ENCODE results near the gene CYTH2.

CYTH2 gene

DNA sequence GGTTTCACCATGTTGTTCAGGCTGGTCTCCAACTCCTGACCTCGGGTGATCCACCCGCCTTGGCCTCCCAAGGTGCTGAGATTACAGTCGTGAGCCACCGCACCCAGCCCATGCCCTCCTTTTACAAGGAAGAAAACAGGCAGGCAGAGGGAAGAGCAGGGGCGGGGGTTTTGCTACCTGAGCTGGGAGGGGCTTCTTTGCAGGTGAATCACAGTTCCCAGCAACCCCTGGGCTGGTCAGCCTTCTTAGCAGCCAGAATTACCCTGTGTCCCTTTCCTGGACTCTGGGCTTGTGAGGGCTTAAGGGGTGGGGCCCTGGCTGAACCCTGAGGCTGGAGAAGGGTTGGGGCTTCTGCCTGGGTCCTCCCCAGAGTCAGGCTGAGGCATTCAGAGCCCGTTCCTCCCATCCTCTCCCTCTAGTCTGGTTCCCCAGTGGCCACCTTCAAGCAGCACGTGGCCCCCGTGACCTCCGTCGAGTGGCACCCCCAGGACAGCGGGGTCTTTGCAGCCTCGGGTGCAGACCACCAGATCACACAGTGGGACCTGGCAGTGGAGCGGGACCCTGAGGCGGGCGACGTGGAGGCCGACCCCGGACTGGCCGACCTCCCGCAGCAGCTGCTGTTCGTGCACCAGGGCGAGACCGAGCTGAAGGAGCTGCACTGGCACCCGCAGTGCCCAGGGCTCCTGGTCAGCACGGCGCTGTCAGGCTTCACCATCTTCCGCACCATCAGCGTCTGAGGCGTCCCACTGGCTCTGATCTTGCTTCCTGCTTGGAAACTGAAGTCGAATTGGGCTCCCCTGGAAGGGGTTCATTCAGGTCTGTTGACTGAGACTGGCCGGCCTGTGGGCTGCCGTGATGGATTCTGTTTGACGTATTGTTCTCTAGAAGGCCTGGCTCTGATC, 16.6 kb upstream of the CYTH2 start:
- no peak for DNase-seq (ENCODE audit: low spot score)

DNA sequence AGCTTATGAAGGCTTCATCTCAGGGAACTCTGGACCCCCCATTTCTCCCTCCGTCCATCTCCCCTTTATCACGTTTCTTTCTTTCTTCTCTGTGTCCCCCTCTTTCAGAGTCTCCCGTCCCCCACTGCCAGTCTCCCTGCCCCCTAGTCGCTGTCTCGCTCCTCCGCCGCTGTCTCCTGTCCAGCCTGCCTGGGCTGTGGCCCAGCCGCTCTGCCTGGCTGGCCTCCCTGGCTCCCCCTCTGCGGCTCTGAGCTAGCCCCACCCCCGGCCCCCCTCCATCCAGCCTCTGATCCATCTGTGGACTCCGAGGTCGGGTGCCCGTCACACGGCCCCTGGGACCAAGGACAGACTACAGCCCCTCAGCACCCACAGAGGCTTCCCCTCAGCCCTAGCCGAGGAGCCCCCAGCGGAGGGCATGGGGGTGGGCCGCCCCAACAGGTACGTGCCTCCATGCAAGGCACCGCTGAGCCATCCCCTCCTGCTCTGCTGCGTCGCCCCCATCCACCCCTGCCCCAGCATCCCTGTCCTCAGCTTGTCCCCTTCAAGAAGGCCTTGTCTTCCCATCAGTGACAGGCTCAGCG, 14.9 kb upstream of the CYTH2 start:
- no peak for DNase-seq (ENCODE audit: low spot score)

DNA sequence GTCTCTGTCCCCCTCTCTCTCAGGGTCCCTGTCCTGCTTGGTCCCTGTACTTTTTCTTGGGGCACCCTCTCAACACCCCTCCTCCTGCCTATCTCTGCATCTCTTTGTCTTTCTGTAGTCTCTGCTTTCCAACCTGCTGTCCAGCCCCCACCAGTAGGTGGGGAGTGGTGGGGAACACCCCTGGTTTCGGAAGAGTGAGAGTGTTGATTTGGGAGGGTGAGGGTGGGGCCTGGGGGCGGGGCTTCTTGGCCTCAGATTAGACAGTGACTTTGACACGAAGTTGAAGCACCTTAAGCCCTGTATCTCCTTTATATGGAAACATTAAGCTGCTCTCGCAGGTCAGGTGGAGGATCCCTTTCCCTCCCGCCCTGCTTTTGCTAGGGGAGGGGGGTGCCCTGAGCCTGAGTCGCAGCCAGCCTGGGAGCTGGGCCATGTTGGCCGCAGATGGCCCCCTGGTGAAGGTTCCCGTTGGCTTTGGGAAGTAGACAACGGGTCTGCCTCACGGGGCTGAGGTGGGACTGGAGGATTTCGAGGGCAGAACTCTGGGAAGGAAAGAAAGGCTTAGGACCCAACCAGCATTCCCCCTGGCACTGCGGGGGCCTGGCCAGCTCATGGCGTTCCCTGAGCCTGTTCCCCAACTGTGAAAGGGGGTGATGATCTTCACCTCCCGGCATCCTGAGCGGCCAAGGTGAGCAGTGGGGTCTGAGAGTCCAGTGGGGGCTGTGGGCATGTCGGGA, 13.8 kb upstream of the CYTH2 start, which contains the start of gene KCNJ14:
Gene KCNJ14, plus strand, starts transcription at position 404 of the 737 bp plus-strand sequence. CDS start 6,151 bp downstream, outside the sequence.
- no peak for DNase-seq (ENCODE audit: low spot score)

DNA sequence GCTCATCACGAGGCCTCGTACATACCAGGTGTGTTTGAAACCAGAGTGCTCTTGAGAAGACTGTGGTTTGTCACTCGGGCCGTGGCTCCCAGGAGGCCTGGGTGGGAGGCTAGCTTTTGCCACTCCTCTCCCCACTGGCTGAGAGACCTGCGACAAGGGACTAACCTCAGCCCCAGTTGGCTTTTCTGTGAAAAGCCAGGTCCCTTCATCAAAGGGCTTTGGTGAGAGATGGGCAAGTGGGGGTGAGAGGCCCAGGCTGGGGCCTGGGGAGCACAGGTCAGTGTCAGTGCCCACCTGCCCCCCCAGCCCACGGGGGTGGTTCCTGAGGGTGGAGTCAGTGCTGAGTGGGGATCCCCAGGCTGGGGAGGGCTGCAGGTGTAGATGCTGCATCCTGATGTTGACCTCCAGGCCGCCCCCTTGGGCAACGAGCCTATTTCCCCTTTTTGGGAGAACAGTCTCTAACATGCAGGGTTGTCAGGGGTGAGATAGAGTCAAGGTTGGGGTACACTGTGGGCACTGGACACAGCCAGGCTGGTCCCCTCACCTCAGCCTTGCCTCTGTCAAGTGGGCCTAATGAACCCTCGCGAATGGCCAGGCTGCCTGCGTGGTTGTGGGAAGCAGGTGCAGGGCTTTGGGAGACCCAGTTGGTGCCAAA, 13.1 kb upstream of the CYTH2 start:
- no peak for DNase-seq (ENCODE audit: low spot score)

DNA sequence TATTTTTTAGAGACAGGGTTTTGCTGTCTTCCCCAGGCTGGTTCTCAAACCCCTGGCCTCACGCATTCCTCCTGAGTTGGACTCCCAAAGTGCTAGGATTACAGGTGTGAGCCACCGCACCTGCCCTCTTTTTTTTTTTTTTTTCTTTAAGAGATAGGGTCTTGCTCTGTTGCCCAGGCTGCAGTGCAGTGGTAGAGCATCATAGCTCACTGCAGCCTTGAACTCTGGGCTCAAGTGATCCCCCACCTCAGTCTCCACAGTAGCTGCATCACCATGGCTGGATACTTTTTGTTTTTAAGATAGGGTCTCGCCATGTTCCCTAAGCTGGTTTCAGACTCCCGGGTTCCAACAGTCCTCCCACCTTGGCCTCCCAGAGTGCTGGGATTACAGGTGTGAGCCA, 12.3 kb upstream of the CYTH2 start:
- no peak for DNase-seq (ENCODE audit: low spot score)

DNA sequence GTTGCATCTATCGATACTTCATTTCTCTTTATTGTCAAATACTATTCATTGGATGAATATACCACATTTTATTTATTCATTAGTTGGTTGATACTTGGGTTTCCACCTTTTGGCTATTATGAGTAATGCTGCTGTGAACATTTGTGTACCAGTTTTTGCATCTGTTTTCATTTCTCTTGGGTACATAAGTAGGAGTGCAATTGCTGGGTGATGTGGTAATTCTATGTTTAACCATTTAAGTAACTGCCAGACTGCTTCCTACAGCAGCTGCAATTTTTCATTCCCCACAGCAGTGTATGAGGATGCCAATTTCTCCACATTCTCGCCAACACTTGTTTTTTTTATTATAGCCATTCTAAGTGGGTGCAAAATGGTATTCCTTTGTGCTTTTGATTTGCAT, 11.2 kb upstream of the CYTH2 start:
- DNase-seq (ENCODE audit: low spot score): no peak

DNA sequence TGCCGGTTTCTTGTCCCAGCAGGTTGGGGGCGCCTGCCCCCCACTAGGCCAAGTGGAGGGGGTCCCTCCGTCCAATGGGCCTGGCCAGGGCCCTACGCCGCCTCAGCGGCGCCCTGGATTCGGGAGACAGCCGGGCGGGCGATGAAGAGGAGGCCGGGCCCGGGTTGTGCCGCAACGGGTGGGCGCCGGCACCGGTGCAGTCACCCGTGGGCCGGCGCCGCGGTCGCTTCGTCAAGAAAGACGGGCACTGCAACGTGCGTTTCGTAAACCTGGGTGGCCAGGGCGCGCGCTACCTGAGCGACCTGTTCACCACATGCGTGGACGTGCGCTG, 7.6 kb upstream of the CYTH2 start:
- DNase-seq (ENCODE audit: low spot score): no peak

DNA sequence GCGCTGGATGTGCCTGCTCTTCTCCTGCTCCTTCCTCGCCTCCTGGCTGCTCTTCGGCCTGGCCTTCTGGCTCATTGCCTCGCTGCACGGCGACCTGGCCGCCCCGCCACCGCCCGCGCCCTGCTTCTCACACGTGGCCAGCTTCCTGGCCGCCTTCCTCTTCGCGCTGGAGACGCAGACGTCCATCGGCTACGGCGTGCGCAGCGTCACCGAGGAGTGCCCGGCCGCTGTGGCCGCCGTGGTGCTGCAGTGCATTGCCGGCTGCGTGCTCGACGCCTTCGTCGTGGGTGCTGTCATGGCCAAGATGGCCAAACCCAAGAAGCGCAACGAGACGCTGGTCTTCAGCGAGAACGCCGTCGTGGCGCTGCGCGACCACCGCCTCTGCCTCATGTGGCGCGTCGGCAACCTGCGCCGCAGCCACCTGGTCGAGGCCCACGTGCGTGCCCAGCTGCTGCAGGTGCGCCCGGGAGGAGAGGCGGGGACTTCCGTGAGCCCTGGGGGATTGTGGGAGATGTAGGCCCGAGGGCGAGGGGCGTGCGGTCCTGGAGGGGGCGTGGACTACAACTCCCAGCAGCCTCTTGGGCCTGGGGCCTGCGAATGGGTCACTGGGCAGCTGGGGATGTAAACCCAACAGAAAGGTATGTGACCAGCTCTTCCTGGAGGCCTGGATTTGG, 7.0 kb upstream of the CYTH2 start:
- DNase-seq (ENCODE audit: low spot score): no peak

DNA sequence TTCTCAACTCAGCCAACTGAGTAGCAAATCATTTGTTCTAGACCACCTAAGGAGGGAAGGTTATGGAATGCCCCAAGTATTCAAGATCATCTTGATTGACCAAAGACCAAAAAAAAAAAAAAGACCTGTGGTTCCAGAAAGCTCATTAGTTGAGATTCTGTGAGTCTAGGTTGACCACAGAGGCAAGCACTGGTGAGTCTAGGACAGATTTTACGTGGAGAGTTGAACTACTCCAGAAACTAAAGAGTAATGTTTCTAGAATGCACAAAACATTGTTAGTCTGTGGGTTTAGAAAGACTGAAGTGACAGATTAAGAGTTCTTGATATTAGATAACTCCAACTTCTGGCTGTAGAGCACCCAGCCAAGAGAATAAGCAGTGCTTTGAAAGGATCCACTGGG, 4.0 kb upstream of the CYTH2 start:
- DNase-seq (ENCODE audit: low spot score): no peak

DNA sequence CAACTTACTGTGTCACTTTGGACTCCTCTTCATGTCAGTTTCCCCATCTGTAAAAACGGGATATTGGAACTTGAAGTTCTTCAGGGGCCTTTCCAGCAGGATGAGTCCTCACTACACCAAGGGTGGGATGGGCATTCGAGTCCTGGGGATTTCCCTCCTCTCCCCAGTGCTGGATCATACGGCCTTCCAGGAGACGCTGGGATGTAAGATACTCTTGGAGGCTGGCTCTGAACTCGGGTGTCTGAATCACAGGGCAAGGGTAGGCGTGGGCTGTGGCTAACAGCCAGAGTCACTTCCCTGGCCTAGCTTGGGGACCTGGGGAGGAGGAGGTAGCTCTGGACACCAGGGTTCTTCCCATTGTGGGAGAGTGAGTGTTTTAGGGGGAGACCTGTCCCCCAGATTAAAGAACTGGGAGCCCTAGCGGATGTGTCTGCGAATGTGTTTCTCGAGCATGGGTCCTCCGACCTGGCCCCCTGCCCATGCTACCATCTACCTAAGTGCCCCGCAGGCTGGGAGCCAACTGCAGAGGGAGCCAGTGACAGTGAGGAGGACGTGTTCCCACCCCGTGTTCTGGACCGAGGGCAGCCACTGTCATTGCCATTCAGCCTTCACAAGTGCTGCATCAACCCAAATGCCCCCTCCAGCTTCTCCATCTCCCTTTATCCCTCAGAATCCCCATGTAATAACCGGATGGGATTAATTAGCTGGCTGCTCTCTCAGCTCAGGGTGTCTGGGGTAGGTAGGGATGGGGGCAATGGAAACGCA, 2.4 kb upstream of the CYTH2 start:
- no peak for DNase-seq (ENCODE audit: low spot score)

DNA sequence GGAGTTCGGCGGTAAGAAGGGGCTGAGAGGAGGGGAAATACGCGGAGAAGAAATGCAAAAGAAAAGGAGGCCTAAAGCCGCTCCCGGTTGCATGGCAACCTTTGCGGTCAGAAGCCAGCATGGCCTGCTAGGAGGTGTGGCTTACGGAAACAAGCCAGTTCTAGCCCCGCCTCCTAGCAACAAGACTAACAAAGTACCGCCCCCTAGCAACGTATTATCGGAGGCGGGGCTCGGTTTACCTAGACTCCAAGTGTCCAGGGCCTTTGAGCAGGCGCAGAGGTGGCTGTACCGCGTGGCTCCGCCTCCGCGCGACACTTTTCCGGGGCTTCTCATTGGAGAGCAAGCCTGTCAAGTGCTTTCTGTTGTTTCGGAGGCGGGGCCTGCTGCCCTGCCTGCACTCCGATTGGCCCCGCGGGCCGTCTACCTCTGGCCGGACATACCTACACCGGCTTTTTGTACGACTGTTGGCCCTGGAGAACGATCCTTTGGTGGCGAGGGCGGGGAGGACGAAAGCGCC, 339 bp upstream of the CYTH2 start:
- DNase-seq (ENCODE audit: low spot score): peak; percentile 100

DNA sequence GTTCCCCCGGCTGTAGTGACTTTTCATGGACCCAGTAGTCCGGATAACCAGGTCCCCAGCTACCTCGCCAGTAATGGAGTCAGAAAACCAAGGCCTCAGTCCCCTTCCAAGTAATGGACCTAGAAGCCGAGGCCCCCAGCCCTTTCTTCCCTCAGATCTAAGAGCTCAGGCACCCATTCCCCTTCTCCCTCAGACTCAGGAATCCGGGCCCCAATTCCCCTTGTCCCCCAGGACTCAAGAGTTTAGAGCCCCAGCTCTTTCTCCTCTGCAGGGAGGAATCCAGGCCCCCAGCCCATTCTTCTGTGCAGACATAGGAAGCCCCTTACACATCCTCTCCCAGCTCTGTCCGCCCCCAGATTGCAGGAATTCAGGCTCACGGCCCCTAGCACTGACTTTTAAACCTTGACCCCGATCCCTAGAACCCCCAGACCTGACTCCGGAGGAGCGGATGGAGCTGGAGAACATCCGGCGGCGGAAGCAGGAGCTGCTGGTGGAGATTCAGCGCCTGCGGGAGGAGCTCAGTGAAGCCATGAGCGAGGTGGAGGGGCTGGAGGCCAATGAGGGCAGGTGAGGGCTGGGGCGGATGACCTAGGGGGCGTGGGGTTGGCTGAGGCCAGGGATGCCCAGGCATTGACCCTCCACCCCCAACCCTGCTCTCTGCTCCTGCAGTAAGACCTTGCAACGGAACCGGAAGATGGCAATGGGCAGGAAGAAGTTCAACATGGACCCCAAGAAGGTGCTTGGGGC, 938 bp downstream of the CYTH2 start:
- no peak for DNase-seq (ENCODE audit: low spot score)

DNA sequence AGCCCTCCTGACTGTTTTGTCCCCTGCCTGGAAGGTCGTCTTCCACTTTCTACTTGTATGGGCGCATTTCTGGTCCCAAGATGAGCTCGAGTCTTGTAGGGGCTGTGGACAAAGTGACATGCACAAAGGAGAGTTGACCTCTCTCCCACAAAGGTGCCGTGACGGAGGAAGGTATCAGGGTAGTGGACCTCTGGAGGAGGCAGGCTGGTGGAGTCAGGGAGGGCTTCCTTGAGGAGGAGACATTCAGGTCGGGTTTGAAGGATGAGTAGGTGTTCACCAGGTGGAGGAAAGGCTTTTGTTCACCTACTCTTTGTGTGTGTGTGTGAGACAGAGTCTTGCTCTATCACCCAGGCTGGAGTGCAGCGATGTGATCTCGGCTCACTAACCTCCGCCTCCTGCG, 1.7 kb downstream of the CYTH2 start:
- DNase-seq (ENCODE audit: low spot score): no peak

DNA sequence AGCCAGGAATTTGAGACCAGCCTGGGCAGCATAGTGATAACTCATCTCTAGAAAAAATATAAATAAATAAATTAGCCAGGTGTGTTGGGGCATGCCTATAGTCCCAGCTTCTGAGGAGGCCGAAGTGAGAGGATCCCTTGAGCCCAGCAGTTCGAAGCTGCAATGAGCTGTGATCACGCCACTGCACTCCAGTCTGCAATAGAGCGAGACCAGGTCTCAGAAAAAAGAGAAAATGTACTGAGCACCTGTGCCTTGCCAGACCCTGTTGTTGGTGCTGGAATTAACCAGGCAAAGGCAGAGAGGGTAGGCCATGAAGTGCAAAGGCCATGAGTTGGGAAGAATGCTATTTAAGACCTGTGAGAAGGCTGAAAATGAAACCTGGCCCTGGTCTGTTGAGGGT, 2.7 kb downstream of the CYTH2 start:
- no peak for DNase-seq (ENCODE audit: low spot score)

DNA sequence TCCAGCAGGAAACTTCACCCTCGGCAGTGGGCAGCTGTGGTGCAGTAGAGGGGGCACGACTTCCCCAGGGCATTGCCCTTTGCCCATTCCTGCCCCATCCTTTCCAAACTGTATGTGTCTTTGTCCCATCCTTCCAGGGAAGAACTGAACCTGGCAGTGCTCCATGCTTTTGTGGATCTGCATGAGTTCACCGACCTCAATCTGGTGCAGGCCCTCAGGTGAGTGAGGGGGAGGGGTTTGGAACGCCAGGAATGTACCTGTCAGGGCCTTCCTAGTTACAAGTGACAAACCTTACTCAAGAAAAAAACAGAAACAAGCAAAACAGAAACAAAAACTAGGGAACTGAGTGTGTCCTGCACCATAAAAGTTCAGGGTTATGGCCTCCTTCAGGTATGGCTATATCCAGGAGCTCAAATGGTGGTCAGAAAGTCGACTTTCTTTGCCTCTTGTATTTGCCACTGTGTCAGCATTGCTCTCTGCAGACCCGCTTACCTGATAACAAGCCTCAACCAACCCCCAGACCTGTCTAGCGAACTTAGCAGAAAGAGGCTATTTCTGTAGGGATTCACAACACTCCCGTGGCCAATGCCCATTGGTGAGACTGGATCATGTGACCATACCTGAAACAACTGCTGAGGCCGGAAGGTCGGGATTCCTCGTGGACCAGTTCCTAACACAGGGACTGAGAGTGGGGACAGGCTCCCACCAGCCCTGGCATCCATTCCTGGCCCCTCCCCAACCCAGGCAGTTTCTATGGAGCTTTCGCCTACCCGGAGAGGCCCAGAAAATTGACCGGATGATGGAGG, 4.2 kb downstream of the CYTH2 start:
- no peak for DNase-seq (ENCODE audit: low spot score)

DNA sequence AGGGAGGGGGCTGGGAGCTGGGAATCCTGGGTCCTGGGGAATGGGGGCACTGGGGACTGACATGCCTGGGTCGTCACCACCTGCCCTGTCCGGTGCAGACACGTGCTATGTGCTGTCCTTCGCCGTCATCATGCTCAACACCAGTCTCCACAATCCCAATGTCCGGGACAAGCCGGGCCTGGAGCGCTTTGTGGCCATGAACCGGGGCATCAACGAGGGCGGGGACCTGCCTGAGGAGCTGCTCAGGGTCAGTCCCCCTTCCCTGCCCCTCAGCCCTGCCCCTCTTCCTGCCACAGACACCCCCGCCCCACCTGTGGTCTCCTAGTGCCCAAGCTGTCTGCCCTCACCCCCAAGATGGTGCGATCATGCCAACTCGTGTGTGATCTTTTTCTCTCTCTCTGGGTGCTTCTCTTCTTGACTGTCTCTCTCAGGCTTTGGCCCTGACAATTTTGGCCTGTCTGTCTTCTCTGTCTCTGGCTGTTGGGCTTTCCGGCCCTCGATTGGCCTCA, 5.0 kb downstream of the CYTH2 start:
- no peak for DNase-seq (ENCODE audit: low spot score)

DNA sequence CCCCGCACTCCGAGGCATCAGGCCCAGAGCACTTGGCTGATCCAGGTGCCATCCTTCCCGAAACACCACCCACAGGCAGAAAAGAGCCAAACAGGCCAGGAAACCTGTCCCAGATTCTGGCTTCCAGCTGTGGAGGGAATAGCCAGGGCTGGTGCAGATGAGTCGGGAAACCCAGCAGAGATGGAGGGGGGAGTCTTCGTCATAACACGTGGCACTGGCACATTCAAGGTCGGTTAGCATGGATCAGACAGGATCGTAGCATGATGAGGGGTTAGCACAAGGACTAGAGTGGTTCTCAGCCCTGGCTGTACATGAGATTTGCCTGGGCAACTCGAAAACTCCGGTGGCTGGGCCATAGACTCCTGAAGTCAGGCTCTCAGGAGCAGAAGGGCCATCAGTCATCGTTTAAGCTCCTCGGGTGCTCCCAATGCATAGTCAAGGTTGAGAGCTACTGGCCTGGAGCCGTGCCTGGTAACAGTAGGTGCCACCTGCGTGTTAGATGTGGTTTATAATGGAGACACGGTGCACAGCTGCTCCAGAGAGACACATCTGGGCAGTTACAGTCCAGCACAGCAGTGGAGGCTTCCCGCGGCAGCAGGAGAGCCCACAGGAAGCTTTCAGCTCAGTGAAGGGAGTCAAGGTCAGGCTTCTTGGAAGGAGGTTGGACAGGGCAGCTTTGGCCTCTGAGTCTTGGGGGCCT, 6.3 kb downstream of the CYTH2 start:
- DNase-seq (ENCODE audit: low spot score): no peak

DNA sequence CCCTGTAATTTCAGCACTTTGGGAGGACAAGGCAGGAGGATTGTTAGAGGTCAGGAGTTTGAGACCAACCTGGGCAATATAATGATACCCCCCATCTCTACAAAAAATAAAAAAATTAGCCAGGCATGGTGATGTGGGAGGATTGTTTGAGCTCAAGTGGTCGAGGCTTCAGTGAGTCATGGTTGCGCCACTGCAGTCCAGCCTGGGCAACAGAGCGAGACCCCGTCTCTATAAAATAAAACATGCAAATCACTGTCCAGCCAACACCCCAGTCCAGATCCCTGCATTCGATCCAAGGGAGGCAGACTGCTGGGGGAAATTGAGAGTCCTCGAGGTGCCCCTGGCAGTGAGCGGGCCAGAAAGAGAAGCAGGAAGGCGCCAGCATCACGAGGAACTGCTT, 7.0 kb downstream of the CYTH2 start:
- DNase-seq (ENCODE audit: low spot score): no peak
